Activated T-helper 1 cell treated with anti-CD3 and anti-CD28 coated beads, Interleukin-12 subunit alpha, Interleukin-12 subunit beta, Interleukin-2, Interleukin-4 antibody, amounts not matched to agents 30 ng/mL and 10 ng/mL and 1 ng/mL, durations not matched to agents 14 hours and 24 hours and 36 hours (primary cell): ENCODE measurements around the gene SPECC1L. TPM values are rescaled to one million over a fixed set of nuclear protein-coding genes. Genes with fewer than 3 reads are reported as not detected.
"Not testable (repeated sequence)": the region's sequence is repeated elsewhere in the genome, so short reads cannot be mapped to it uniquely, and the experiment has no call there.

Experiments
- DNase-seq: peaks from one replicate; pipeline ENCODE4 v3.0.0; 2021; ENCODE audit warnings: low spot score
- H3K27ac Mint-ChIP-seq: one replicate; pipeline ENCODE4 v1.8.0; 2021; ENCODE audit warnings: mild to moderate bottlenecking, mixed read lengths
- H3K27me3 Mint-ChIP-seq: one replicate; pipeline ENCODE4 v1.8.0; 2022; ENCODE audit warnings: mild to moderate bottlenecking, moderate library complexity, mixed read lengths; ENCODE audit not compliant: insufficient read depth
- H3K36me3 Mint-ChIP-seq: one replicate; pipeline ENCODE4 v1.8.0; 2021; ENCODE audit warnings: low read depth, mixed read lengths
- H3K4me1 Mint-ChIP-seq: one replicate; pipeline ENCODE4 v1.8.0; 2021; ENCODE audit warnings: low read depth, mixed read lengths
- H3K4me3 Mint-ChIP-seq: one replicate; pipeline ENCODE4 v1.8.0; 2021; ENCODE audit warnings: mild to moderate bottlenecking, moderate library complexity, mixed read lengths
- H3K9me3 Mint-ChIP-seq: one replicate; pipeline ENCODE4 v1.8.0; 2021; ENCODE audit warnings: mixed read lengths
- intact Hi-C: fragments of 100-400 bp; cut with micrococcal nuclease; formaldehyde crosslinking; loops from one replicate; pipeline ENCODE4 v1.15.1; 2024
- total RNA-seq: library from RNA; stranded (reverse); gene quantifications from 2 replicates; pipeline ENCODE4 v1.2.3, GENCODE V29; 2022

SPECC1L gene
- total RNA-seq, 1 donor from 2014 or later, result 40.3 TPM

DNA sequence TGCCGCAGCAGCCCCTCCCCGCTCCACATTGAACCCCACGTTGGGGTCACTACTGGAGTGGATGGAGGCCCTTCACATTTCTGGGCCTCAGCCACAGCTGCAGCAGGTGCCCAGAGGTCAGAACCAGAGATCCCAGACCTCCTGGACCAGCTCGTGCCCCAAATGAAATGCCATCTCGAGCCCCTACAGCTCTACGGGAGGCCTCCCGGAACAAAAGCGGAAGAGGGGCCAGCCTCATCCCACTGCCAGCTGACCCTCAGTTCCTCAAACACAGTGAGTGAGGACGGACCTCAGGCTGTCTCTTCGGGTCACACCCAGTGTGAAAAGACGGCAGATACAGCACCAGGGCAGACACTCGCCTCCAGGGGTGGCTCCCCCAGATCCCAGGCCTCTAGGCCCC lies 17.5 kb upstream of the SPECC1L start:
- H3K36me3 Mint-ChIP-seq, H3K4me1 Mint-ChIP-seq, DNase-seq, H3K27ac Mint-ChIP-seq, H3K27me3 Mint-ChIP-seq, H3K4me3 Mint-ChIP-seq, H3K9me3 Mint-ChIP-seq, intact Hi-C loops: not testable (repeated sequence)

DNA sequence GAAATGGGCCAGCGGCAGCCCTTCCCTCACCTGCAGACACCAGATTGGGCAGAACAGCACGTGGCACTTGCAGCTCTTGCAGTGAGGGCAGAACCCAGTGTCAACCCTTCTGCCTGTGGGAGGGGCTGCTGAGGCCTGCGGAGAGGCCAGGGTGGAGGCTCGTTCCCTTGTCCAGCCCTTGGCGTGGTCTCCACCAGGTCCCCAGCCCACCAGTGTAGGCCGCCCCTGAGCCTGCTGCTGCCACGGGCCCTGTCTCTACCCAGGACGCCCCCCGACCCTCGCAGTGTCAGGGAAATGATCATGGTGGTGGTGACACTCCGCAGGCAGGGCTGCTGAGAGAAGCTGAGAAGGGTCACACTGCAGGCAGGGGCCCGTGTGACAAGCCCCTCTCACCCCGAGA lies 14.5 kb upstream of the SPECC1L start:
- H3K4me3 Mint-ChIP-seq, H3K4me1 Mint-ChIP-seq, intact Hi-C loops, H3K27me3 Mint-ChIP-seq, H3K36me3 Mint-ChIP-seq, H3K27ac Mint-ChIP-seq, H3K9me3 Mint-ChIP-seq, DNase-seq: not testable (repeated sequence)

DNA sequence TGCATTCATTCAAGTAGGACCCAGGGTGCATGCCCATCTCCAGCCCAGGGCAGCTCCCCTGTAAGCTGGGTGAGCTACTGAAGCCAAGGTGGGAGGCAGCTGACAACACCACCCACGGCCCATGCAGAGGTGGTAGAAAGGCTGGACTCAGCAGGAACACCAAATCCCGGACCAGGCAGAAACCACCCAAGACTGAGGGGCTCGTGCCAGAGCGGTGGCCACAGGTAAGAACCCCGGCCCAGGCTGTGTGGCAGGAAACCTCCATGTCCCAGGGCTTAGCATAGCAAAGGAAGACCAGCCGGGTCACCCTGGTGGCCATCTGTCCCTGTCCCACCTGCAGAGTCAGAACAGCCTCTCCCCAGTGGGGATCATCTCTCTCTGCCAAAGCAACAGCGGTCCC lies 13.9 kb upstream of the SPECC1L start:
- DNase-seq, H3K27ac Mint-ChIP-seq, intact Hi-C loops, H3K4me1 Mint-ChIP-seq, H3K27me3 Mint-ChIP-seq, H3K9me3 Mint-ChIP-seq, H3K36me3 Mint-ChIP-seq, H3K4me3 Mint-ChIP-seq: not testable (repeated sequence)

DNA sequence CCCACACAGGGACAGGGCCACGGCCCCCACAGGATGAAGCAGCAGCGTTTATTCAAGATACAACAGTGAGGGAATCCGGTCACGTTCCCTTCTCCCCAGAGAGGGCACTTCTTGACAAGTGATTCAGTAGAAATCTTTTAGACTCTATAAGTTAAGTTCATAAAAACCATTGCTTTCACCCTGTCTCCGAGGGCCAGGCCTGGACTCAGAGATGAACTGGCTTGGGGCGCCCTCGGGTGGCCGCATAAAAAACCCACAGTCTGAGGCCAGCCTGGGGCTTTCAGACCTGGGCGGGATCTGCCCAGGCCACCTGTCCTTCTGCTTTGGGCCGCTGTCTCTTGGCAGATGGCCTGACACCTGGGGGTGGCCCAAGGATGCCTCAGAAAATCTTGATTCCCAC lies 11.2 kb upstream of the SPECC1L start:
- not testable (repeated sequence) for H3K27ac Mint-ChIP-seq, H3K9me3 Mint-ChIP-seq, H3K27me3 Mint-ChIP-seq, H3K4me1 Mint-ChIP-seq, H3K4me3 Mint-ChIP-seq, H3K36me3 Mint-ChIP-seq
- peak; percentile 60 for DNase-seq
- intact Hi-C loops, result loop anchor here (2.0 kb wide), 1 partner anchor 71 kb away; no protein-coding TSS in a partner anchor

DNA sequence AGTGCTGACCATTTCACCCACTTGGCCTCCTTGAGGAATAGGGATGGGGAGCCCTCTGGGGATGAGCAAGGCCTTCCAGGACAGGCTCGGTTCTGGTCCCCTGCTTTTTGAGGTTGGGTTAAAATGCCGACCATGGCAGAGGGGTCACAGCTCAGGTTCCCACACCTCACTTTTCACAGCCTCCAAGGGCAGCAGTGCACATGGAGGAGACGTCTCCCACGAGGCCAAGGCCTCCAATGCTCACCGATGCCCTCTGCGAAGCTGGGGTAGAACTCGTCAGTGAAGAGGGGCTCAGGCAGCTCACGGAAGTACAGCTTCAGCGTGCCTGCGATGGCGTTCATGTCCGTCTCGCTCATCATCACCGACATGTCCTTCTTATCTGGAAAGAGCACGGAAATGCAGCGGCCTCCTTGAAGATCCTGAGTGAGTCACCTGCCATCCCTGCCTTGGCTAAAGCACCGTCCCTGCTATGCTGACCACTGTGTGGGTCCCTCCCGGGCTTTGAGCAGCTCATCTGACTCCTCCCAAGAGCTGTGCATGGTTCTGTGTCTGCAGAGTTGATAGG lies 8.4 kb upstream of the SPECC1L start:
- DNase-seq, H3K36me3 Mint-ChIP-seq, H3K4me3 Mint-ChIP-seq, intact Hi-C loops, H3K9me3 Mint-ChIP-seq, H3K4me1 Mint-ChIP-seq, H3K27ac Mint-ChIP-seq, H3K27me3 Mint-ChIP-seq: not testable (repeated sequence)

DNA sequence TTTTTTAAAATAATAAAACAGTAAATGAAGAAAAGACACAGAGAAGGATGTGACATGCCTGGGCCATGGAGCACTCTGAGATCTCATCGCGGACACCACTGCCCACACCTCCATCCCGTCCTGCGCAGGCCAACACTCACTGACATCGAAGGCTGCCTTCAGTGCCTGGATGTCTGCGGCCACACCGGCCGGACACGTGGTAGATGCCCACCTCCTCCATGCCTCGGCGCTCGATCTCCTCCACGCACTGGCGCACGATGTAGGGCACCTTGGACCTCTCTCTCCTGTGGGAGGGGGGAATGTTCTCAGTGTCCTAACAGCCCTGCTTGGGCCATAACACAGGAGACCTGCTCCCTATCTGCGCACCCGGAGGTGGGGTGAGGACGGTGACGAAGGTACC lies 7.2 kb upstream of the SPECC1L start:
- H3K4me1 Mint-ChIP-seq, H3K4me3 Mint-ChIP-seq, H3K27me3 Mint-ChIP-seq, intact Hi-C loops, DNase-seq, H3K9me3 Mint-ChIP-seq, H3K27ac Mint-ChIP-seq, H3K36me3 Mint-ChIP-seq: not testable (repeated sequence)

DNA sequence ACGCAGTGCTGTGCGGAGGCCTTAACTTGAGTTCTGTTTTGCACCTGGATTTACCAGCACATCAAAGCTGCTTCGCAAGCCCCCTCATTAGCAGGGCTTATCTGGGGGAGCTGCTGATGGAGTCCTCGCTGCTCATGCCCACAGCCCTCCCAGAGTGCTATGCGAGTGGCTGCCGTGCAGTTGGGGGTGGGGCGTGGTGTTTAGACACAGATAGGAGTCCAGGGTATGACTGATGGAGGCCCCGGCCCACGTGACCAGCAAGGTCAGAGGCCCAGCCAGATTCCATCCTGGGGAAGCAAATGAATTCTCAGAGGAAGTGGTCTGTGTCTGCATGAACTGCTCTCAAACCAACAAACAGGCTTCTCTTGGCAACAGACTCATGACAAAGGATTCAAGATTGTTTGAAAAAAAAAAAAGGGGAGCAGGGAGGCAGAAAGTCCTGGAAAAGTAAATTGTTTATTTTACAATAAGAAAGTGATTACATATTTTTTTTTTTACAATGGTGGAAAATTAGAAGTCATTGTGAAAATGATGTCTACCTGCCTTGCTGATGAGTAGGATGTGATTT lies 6.2 kb upstream of the SPECC1L start:
- H3K27ac Mint-ChIP-seq, H3K27me3 Mint-ChIP-seq, DNase-seq, H3K4me3 Mint-ChIP-seq, H3K9me3 Mint-ChIP-seq, H3K36me3 Mint-ChIP-seq, intact Hi-C loops, H3K4me1 Mint-ChIP-seq: not testable (repeated sequence)

DNA sequence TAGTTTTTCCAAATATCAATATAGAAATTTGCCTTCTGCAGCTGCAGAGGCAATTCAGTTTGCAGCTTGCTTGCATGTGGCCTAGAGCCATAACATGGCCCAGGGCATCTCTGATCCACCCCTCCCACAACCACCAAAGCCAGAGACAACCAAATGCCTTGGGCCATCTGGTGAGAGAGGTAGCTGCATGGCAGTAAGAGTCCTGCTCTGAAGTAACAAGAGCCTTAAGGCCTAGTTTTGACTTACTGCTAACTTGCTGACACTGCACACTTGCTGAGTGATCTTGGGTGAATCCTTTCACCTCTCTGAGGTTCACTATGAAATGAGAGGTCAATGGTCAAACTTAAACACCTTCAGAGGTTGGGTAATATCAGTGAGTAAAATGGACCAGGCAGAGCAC lies 4.9 kb upstream of the SPECC1L start:
- Mint-ChIP-seq H3K4me1 (peaks cover 5% of the 10 kb centered on the region), H3K27me3 (no peaks in the 10 kb centered on the region), H3K4me3 (no peak overlapping the region), H3K9me3 (no peaks in the 10 kb centered on the region), H3K27ac (no peak overlapping the region), H3K36me3 (no peaks in the 10 kb centered on the region)
- DNase-seq, result no peak
- intact Hi-C loops, result no loop called here

DNA sequence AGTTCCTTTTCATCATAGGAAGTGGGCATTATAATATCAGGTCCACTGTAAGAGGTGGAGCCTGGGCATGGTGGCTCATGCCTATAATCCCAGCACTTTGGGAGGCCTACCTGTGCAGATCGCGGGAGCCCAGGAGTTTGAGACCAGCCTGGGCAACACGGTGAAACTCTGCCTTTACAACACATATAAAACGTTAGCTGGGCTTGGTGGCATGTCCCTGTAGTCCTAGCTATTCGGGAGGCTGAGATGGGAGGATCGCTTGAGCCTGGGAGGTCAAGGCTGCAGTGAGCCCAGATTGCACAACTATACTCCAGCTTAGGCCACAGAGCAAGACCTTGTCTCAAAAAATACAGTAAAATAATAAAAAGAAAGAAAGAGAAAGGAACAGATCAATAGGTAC lies 4.1 kb upstream of the SPECC1L start:
- H3K9me3 Mint-ChIP-seq, DNase-seq, H3K27ac Mint-ChIP-seq, H3K36me3 Mint-ChIP-seq, intact Hi-C loops, H3K27me3 Mint-ChIP-seq, H3K4me1 Mint-ChIP-seq, H3K4me3 Mint-ChIP-seq: not testable (repeated sequence)

DNA sequence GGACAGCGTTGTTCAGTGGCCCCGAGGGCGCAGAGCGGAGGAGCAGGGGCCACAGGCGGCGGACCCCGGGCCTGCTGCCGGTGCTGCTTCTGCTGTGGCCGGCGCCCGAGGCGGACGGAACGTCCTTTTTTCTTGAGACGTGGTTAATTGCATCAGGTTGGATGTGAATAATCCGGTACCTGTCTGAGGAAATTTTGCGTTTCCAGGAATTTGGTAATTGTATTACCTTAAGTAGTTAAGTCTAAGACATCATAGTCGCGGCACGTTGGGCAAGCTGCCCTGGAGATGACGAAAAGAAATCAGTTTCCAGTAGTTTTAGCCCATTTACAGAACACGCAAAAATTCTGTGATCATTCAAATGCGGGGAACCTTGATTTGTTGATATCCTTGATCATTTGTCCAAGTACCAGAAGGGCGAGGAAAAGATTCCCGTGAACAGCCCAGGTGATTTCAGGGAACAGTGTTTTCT lies 789 bp downstream of the SPECC1L start:
- H3K36me3 Mint-ChIP-seq, result peaks cover 4% of the 10 kb centered on the region
- H3K4me3 Mint-ChIP-seq, result peak overlapping the region; percentile 85
- no peaks in the 10 kb centered on the region for H3K27me3 Mint-ChIP-seq
- peaks cover 35% of the 10 kb centered on the region for H3K4me1 Mint-ChIP-seq
- no peaks in the 10 kb centered on the region for H3K9me3 Mint-ChIP-seq
- intact Hi-C loops, result loop anchor here (1.0 to 10.0 kb wide), 4 partner anchors 163 to 359 kb away; partner anchors contain the start of genes CABIN1, GUCD1 and SNRPD3
- DNase-seq, result no peak
- H3K27ac Mint-ChIP-seq, result peak overlapping the region; percentile 82

DNA sequence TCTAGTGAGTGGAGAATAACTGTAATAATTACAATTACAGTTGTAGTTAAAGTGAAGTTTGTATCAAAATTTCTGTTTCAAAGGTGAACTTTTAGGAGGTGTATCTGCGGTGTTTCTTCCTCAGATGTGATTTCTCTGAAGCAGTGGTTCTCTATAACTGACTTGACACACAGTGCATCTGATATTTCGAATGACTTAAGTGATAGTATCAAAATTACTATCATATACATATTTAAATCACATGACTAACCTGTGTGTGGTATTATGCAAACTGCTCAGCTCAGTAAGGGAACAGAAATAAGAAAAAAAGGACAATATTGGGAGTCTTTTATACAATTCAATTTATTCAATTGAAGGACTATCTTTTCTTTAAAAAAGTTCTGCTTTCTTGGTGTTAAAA lies 2.4 kb downstream of the SPECC1L start:
- peaks cover 40% of the 10 kb centered on the region for H3K4me1 Mint-ChIP-seq
- intact Hi-C loops, result loop anchor here (1.0 to 10.0 kb wide), 3 partner anchors 12 to 361 kb away; partner anchors contain the start of gene CABIN1
- not testable (repeated sequence) for H3K27ac Mint-ChIP-seq, H3K9me3 Mint-ChIP-seq, DNase-seq, H3K27me3 Mint-ChIP-seq
- peak overlapping the region; percentile 43 for H3K4me3 Mint-ChIP-seq
- H3K36me3 Mint-ChIP-seq, result peaks cover 11% of the 10 kb centered on the region

DNA sequence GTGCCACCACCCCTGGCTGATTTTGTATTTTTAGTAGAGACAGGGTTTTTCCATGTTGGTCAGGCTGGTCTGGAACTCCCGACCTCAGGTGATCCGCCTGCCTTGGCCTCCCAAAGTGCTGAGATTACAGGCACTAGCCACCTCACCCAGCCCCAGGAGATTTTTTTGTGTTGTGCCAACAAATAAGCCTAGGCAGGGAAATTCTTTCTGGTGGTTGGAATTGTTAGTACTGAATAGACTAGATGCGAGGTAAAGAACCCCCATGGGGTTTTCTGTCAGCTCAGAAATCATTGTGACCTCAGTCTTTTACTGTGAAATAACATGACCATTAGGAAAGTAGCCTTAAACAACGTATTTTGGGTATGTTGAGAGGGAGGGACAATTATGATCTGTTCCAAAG lies 3.3 kb downstream of the SPECC1L start:
- DNase-seq, H3K4me3 Mint-ChIP-seq, H3K27ac Mint-ChIP-seq, H3K27me3 Mint-ChIP-seq, H3K9me3 Mint-ChIP-seq: not testable (repeated sequence)
- Mint-ChIP-seq H3K4me1 (peaks cover 40% of the 10 kb centered on the region), H3K36me3 (peaks cover 11% of the 10 kb centered on the region)
- intact Hi-C loops, result loop anchor here (1.0 to 10.0 kb wide), 3 partner anchors 11 to 362 kb away; partner anchors contain the start of gene CABIN1

DNA sequence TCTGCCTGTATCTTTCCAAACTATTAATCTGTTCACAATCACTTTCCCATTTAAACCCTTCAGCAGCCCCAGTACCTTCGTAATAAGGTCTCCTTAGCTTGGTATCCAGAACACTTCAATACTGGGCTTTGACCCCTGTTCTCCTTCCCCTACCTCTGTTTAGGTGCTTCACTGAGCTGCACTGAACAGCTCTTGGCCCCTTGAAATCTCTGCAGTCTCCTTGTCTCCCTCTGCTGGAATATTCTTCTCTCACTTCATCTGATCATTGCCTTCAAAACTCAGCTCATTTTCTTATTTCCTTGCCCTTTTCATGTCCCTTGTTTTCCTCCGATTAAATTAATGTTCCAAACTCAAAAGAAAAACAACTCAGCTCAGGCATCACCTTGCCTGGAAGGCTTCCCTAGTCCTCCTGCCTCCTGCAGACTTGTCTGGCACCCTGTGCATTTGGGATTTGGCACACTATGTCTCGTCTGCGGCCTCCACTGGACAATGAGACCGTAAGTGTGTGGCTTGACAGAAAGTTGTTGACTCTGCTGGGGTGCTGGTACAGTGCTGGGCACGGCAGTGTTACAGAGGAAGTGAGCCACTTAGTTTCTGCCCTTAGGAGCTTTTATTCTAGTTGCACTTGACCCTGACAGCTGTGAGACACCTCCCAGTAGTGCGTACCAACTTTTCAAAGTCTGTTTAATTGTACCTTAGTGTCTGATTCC lies 4.2 kb downstream of the SPECC1L start:
- H3K9me3 Mint-ChIP-seq, H3K27ac Mint-ChIP-seq: not testable (repeated sequence)

More for the DNA sequence above, 4.2 kb downstream of the SPECC1L start:
- not testable (repeated sequence) for H3K4me3 Mint-ChIP-seq, H3K27me3 Mint-ChIP-seq, DNase-seq
- peaks cover 40% of the 10 kb centered on the region for H3K4me1 Mint-ChIP-seq
- peaks cover 11% of the 10 kb centered on the region for H3K36me3 Mint-ChIP-seq
- intact Hi-C loops, result loop anchor here (5.0 to 10.0 kb wide), 2 partner anchors 260 to 363 kb away; partner anchors contain the start of gene CABIN1
